ENCODE data around the gene TMEM184A.

The TMEM184A gene

GRCh38 chr7:1567049-1567771, 11.2 kb upstream of the TMEM184A start:
- no peak for DNase-seq (ENCODE audit: low spot score)

DNA sequence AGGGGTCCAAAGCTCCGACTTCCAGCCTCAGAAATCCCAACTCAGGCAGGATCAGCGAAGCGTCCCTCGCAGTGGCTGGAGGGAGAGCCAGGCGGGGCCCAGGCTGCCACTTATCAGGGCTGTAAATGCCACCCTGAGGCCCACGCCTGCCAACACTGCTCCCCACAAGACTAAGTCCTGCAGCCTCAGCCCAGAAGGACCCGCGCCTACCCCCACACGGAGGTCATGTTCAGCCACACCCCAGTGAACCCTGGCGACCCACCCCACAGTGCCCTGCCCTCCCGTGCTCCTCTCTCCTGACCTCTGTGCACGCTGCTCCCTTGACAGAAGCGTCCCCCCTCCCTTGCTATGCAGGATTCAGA, 10.7 kb upstream of the TMEM184A start:
- no peak for DNase-seq (ENCODE audit: low spot score)

GRCh38 chr7:1564603-1565022, 8.6 kb upstream of the TMEM184A start:
- DNase-seq (ENCODE audit: low spot score): no peak

DNA sequence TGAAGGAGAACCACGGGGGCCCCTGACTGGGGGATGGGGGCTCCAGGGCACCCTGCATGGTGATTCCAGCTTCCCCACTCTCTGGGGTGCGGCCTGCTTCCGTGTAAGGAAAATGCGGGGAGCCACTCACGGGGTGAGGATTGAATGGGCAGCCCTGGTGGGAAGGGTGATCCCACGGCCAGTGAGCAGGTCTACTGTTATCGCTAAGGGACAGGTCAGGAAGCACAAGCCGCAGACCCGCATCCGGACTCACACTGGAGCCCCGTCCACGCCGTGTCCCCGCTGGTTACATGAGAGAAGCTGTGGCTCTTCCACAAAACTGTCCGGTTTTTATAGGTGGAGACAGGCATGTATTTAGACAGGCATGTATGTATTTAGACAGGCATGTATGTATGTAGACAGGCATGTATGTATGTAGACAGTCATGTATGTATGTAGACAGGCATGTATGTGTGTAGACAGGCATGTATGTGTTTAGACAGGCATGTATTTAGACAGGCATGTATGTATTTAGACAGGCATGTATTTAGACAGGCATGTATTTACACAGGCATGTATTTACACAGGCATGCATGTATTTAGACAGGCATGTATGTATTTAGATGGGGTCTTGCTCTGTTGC, 8.1 kb upstream of the TMEM184A start:
- no peak for DNase-seq (ENCODE audit: low spot score)

DNA sequence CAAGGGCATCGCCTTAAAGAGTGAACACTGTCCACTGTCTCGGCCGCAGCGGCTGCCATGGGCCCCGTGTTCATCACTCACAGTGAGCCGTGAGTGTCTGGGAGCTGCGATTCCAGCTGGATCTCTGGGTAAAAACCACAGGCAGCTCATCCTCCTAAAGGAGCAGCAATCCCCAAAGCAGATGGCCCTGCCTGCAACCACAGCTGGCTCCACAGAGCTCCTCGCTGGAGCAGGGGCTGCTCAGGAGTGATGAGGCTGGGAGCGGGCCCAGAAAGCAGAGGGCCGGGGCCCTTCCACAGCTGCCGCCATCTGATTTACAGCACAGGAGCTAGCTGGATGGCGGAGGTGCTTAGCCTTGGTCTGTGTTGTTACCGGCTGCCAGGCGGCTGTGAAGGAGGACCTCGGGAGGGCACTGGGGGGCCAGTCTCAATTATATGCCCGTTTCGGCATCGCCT, 6.6 kb upstream of the TMEM184A start:
- no peak for DNase-seq (ENCODE audit: low spot score)

GRCh38 chr7:1562116-1562515, 6.1 kb upstream of the TMEM184A start:
- DNase-seq (ENCODE audit: low spot score): no peak

- DNase-seq (ENCODE audit: low spot score): no peak
These were observed 5.3 kb upstream of the TMEM184A start for GRCh38 chr7:1561036-1561940.

DNA sequence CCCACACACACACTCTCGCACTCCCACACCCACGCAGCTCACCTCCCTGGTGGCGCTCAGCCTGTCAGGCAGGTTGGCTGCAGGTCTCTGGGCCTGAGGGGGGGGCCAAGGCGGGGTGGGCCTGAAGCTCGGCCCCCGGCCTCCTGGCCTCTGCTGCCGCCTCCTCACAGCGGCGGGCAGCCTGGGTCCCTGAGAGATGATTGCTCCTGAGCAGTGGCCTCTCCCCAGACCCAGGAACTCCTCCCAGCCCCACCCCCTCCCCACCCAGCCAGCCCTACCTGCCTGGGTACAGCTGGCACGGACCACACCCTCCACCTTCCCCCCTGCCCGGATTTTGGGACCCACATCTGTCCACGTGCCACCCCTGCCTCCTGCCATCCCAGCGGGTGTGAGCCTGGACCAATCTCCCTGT, 4.6 kb upstream of the TMEM184A start:
- no peak for DNase-seq (ENCODE audit: low spot score)

DNA sequence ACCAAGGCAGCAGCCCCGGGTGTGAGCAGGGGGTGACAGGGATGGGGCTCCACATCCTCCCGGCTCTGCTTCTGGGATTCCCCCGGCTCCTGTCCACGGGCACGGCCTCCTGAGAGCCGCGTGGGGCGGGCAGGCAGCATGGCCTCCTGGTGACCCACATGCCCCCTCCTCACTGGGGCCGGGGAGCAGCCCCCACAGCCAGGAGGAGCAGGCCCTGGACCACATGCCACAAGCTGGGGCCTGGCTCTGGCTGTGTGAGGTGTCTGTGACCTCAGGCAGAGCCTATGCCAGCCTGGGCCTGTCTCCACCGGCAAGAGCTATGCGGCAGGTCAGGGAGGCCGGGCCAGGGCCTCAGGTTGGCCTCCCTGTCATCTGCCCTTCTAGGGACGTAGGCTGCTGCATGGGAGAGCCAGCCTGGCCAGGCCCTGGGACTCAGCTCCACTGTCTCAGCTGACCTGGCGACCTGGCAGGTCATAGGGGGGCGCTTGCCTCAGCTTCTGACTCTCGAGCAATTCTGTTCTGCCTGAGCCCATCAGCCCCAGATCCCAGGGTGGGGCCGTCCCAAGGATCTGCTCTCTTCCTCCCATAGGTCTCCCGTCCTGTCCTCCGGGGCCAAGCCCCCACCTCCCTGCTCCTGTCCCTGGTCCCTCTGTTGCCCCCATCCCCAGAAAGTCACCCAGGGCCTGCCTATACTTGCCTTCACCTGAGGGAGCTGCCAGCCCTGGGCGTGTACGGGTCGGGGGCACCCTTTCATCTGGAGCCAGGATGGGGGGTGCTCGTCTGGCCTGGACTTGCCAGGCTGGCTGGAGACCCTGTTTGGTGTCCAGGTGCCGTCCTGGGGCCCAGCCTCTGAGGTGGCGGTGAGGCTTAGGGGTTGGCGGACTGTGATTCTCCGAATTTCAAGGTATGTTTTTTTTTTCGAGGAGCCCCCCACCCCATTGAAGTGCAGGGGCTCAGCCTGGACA, 3.9 kb upstream of the TMEM184A start:
- DNase-seq (ENCODE audit: low spot score): no peak

DNA sequence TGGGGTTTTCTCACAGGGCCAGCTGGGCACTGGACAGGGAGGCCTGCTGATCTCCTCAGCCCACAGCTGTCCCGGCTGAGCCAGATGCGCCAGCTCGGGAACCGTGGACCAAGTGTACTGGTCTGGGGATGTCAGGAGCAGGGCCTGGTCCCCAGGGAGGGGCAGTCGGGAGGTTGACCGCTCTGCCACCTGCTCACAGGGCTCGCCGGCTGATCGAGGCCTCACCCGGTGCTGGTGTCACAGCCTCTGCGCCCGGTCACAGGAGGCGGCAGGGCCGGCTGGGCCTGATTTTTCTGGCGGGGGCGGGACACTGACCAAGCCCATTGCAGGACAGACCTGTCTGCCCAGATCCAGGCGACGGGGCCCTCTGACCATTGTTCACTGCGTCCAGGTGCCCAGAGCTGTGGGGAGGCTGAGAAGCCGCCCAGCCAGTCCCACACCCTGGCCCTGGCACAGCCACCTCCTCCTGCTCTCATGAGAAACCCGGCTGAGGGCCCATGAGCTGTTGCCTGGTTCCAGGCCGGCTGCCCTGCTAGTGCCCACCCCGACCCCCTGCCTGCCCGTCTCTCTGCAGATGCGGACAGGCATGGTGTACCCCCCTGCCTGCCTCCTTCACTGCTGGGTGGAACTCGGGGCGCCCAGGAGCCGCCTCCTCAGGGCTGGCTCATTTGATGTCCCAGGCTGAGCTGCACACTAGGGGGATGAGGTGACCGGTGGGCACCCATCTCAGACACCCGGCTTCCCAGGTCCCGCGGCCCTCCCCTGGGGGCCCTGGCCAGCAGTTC, 3.0 kb upstream of the TMEM184A start:
- DNase-seq (ENCODE audit: low spot score): no peak

DNA sequence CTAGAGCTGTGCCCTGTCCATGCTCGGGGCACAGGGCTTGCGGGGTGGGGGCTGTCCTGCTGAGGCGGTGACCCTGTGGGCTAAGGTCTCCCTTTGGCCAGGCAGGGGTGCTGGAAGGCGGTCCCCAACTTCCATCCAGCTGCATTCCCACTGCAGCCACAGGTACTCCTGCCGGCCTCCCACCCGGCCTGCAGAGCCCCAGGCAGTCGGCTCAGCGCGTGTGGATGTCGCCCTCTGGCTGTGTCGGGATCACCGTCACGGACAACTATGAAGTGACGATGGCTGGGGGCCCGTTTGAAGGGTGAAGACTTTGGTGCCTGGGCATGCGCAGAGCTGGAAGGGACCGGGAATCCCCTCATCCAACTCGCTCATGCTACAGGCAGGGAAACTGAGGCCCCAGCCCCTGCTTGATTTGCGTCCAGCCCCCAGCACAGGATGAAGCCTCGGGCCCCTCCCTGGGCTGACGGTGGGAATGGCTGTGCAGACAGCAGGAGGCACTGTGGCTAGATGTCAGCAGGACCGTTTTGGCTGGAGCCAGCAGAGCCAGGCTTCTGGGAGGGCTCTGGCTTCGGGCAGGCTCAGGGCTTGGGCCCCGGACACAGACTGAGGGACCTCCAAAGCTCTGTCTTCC, 2.3 kb upstream of the TMEM184A start:
- DNase-seq (ENCODE audit: low spot score): no peak

DNA sequence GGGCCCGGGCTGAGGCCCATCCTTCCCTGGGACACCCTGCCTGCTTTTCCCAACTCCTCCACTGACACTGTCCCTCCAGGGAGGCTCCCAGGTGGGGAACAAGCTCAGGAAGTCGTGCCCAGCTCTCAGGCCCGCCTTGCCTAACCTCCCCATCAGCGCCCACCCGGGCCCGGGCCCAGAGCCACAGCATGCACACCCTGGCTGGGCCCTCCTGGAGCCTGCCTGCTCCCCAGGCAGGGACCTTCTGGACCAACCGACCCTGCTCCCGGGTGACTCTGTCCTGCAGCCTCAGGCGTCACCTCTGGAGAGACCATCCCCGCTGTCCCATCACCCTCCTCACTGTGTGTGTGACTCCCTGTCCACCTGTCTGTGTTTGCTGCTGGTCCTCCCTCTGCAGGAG, 1.8 kb upstream of the TMEM184A start:
- DNase-seq (ENCODE audit: low spot score): no peak

GRCh38 chr7:1557006-1557405, 1.0 kb upstream of the TMEM184A start:
- no peak for DNase-seq (ENCODE audit: low spot score)

GRCh38 chr7:1555046-1555812, 776 bp downstream of the TMEM184A start:
- no peak for DNase-seq (ENCODE audit: low spot score)

- DNase-seq (ENCODE audit: low spot score): no peak
These were observed 1.5 kb downstream of the TMEM184A start for GRCh38 chr7:1554333-1555045.

GRCh38 chr7:1553512-1554210, 2.3 kb downstream of the TMEM184A start:
- no peak for DNase-seq (ENCODE audit: low spot score)

DNA sequence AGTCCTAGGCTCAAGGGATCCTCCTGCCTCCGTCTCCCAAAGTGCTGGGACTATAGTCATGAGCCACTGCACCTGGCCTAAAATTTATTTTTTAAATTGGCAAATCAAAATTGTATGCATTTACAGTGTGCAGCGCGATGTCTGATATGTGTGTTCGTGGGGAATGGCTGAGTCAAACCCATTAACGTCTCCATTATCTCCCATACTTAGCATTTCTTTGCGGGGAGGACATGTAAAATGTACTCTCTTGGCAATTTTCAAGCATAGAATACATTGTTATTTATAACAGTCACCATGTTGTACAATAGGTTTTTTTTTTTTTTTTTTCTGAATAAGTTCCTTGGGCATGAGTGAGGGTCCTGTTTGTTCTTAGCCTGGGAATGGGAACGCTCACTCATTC, 3.8 kb downstream of the TMEM184A start:
- DNase-seq (ENCODE audit: low spot score): no peak

GRCh38 chr7:1550846-1551155, 5.2 kb downstream of the TMEM184A start:
- no peak for DNase-seq (ENCODE audit: low spot score)

Data from CD4-positive, alpha-beta T cell treated with Interleukin-15 for 4 hours (primary cell).